HuH-7.5 (cell line): ENCODE results near the gene CD274.
"Not testable (repeated sequence)": the region's sequence is repeated elsewhere in the genome, so short reads cannot be mapped to it uniquely, and the experiment has no call there.

ENCODE experiments used
- DNase-seq: peaks from one replicate; pipeline ENCODE4 v3.0.0; 2011; ENCODE audit warnings: low spot score

Gene CD274

DNA sequence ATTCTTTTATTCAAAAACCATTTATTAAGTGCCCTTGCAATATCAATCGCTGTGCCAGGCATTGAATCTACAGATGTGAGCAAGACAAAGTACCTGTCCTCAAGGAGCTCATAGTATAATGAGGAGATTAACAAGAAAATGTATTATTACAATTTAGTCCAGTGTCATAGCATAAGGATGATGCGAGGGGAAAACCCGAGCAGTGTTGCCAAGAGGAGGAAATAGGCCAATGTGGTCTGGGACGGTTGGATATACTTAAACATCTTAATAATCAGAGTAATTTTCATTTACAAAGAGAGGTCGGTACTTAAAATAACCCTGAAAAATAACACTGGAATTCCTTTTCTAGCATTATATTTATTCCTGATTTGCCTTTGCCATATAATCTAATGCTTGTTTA, 18.5 kb downstream of the CD274 start:
- no peak for DNase-seq

DNA sequence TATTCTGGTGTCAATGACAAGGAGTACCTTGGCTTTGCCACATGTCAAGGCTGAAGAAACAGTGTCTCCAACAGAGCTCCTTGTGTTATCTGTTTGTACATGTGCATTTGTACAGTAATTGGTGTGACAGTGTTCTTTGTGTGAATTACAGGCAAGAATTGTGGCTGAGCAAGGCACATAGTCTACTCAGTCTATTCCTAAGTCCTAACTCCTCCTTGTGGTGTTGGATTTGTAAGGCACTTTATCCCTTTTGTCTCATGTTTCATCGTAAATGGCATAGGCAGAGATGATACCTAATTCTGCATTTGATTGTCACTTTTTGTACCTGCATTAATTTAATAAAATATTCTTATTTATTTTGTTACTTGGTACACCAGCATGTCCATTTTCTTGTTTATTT, 19.8 kb downstream of the CD274 start:
- no peak for DNase-seq

DNA sequence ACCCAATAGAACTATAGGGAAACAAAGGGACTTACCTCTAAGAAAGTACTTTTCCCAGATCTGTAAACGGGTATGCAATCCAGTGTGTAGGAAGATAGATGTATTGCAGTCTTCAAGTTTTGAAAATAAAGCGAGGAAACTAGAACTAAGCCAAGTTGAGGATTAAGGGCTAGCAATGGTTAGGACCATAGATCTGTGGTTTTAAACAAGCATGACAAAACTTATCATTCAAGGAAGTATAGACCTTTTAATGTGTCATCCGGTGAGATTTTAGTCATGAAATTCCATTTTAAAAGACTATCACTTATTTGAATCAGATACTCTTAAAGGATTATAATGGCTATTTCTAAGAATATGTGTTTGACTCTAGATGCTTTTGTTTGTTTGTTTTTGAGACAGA, 20.5 kb downstream of the CD274 start:
- no peak for DNase-seq

DNA sequence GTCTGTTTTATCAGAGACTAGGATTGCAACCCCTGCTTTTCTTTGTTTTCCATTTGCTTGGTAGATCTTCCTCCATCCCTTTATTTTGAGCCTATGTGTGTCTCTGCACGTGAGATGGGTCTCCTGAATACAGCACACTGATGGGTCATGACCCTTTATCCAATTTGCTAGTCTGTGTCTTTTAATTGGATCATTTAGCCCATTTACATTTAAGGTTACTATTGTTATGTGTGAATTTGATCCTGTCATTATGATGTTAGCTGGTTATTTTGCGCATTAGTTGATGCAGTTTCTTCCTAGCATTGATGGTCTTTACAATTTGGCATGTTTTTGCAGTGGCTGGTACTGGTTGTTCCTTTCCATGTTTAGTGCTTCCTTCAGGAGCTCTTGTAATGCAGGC, 25.3 kb downstream of the CD274 start:
- not testable (repeated sequence) for DNase-seq

DNA sequence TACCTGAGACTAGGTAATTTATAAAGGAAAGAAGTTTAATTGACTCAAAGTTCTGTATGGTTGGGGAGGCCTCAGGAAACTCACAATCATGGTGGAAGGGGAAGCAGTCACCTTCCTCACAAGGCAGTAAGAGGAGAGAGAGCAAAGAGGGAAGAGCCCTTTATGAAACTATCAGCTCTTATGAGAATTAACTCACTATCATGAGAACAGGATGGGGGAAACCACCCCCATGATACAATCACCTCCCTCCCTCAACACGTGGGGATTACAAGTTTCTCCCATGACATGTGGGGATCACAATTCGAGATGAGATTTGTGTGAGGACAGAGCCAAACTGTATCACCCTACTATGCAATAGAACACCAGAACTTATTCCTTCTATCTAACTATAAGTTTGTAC, 27.9 kb downstream of the CD274 start:
- DNase-seq: no peak

DNA sequence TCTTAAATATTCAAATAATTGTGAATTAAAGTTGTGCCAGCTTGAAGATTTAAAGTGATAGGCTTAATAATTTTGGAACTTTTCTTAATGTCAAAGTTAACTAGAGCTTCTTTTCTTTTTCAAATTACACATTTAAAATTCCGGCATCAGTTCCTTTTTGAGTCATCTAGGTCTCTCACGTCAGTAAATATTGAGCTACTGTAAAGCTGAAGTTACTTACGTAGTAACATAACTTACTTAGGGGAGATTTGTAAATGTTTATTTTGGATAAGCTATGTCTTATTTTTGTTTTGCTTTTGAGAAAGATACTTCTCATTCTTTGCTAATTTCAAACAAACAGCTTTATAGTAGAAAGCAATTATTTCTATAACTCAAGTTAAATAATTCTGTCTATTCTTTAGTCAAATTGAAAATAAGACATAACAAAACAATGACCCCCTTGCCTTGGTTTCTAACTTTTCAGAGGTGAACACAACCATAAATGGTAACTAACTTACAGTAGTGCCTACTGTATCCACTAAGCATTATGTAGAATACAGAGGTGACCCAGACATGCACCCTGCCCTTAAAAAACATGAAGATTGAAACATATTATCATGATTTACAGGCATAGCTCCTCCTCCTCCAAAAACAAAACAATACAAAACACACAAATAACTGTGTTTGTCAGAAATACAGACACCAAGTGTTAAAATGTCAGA, 29.8 kb downstream of the CD274 start:
- DNase-seq: no peak

DNA sequence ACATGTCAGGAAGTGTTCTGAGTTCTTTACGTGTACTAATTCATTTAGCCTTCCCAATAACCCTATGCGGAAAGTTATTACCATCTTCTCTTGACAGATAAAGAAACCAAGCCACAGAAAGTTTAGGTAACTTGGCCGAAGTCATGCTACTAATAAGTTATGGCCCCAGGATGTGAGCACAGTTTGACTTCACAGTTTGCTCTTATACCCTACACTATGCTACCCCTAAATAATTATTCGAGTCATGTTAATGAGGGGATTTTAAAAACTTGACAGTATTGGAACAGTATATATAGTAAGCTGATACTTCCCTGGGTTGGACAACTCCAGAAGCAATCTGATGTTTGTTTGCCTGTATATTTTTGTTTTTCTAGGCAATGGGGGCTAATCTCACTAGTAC, 30.6 kb downstream of the CD274 start:
- DNase-seq: no peak

DNA sequence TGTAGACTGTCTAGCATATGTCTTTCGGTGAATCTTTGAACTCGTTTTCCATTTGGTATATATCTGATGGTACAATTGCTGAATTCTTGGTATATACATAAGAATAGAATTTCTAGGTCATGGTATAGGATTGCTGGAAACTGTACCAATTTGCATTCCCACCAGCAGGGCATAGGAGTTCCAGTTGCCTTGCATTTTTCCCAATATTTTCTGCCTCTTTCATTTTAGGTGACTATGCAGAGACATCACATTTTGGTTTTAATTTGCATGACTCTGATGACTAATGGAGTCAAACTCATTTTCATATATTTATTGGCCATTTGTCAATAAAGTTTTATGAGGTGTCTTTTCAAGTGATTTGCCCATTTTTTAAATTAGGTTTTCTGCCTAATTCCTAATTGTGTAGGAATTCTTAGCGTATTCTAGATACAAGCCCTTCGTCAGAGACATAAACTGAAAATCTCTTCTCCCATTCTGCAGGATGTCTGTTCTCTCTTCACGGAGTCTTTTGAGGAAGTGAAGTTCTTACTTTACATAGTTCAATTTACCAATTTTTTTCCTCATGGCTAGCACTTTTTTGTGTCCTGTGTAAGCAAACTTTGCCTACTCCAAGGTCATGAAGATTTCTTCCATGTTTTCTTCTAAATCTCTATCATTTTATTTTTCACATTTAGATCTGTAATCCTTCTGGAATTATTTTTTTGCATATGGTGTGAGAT, 31.1 kb downstream of the CD274 start:
- DNase-seq: no peak

DNA sequence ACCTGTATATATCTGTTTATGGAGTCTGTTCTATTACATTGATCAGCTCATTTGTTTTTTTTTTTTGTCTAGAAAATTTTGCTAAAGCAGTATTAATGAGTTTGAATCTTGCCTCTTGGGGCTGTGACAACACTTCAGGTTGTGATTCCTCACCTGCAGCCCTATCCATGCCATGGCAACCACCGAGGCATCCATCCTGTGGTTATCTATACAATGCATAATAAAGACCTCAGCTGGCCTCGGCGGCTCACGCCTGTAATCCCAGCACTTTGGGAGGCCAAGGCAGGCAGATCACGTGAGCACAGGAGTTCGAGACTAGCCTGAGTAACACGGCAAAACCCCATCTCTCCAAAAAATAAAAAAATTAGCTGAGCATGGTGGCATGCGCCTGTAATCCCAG, 31.9 kb downstream of the CD274 start:
- DNase-seq: no peak

DNA sequence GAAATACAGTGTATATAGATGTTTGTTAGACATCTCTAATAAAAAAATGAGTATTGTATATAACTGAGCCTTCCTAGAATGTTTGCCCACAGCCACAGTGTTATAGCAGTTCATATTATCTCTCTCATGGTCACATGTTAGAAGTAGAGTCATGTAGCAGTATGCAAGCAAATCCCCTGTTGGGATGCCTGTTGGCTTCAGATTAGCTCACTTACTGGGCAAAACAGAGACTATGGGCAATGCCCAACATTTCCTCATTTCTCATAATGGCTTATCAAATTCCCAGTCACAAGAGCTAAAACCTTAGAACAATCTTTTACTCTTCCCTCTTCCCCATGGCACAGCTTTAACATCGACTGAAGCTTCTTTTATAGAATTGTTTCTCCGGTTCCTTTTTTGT, 33.0 kb downstream of the CD274 start:
- DNase-seq: no peak

DNA sequence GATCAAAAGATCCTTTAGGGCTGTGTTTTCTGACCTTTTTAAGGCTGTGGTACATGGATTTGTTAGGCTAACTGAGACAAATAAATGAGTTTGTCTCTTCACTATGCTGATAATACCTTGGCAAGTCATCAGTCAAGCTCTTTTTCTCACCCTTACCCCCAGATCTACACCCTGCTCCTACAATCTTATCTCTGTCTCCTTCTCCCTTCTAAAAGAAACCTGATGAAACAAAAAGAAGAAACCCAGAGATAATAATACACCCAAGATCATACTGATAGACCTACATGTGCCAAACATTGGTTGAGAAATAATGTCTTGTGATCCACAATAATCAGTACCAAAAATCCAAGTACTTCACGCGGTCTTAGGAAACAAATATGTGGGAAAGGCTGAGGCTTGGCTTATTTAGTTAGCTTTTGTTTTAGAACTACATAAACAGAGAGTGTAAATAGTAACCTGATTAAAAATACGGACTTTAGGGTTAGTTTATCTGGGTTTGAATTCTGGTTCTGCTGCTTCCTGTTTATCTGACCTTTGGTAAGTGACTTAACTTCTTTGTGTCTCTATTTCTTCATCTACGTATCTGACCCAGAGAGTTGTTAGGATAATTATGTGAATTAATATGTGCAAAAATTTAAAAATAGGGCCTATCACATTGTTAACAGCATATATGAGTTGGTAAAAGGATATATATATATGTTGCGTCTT, 35.2 kb downstream of the CD274 start:
- DNase-seq: no peak

DNA sequence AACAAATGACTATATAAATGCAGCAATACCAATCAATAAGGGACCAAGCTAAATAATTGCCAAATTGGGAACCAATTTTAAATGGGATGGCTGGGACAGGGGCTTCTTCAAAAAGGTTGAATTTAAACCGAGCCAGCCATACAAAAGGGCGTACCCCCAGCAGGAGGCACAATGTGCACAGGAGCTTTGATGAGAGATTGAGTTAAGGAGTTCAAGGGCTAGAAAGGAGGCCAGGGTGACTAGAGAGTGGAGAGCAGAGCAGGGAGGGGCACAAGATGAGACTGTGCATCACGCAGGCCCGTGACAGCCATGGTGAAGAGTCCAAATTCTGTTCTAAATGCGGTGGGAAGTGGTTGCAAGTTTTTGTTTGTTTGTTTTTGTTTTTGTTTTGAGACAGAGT, 36.6 kb downstream of the CD274 start:
- DNase-seq: no peak

DNA sequence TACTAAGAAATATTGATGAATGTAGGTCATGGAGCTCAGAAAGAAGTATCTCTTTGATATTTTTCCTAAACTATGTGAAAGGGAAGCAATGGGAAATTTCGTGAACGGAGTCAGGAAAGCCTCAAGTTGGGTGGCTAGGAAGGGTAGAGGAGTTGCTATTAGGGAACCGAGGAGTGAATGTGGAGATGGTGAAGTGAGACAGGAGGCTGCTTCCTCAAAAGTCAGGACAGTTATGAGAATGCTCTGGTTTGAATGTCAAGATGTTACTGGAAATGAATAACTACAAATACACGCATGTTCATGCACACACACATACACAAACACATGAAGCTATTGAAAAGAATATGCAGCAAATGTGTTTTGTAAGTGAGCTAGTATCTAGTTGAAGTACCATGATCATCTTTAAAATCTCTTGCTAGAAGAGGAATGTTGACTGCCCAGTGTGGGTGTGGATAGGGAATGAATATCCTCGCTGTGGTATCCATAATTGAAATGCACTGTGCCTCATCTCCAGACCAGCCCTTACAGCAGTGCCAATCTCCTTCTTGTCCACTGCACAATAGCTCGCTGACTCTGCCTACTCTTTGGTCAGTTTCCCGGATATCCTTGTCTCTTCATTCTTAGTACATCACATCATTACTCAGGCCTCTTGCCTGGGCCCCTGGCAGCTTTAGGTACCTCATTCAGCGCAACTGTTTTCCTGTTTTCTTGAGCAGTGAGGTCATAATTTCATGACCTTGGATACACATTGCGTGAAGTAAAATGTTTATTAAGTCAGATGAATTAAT, 38.1 kb downstream of the CD274 start:
- DNase-seq: no peak

DNA sequence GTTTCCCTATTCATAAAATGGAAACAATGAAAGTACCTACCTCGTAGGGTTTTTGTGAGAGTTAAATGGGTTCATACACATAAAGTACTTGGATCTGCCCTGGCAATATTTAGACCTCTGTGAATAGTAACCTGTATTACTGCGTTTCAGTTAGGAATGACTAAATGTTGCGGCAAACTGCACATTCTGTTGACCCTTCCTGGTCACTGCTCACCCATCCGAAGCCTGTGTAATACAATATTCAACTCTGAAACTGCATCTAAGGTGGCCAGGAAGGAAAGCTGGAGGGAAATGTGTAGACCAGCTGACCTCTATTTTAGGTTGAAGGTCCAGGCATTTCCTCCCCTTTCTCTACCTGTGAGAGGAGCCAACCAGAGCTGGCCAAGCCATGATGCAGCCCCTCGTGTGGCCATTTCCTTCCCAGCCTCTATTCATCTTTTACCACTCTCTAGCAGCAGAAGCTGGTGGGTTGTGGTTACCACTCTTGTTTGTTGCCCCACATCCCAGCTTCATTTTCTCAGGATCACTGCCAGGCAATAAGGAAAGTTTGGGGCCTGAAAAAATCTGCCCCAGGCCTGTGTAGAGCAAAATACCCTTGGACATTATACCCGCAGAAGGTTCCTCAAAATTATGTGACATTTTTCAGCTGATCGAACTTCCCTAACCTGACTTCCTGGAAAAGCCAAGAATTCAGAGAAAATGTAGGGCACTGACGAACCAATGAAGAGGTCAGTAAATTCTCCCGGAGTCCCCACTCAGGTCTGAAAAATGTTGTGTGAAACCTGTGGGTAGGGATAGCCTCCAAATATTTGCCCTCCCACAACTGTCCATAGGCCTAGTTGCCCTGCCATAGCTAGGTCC, 39.5 kb downstream of the CD274 start:
- DNase-seq: no peak

DNA sequence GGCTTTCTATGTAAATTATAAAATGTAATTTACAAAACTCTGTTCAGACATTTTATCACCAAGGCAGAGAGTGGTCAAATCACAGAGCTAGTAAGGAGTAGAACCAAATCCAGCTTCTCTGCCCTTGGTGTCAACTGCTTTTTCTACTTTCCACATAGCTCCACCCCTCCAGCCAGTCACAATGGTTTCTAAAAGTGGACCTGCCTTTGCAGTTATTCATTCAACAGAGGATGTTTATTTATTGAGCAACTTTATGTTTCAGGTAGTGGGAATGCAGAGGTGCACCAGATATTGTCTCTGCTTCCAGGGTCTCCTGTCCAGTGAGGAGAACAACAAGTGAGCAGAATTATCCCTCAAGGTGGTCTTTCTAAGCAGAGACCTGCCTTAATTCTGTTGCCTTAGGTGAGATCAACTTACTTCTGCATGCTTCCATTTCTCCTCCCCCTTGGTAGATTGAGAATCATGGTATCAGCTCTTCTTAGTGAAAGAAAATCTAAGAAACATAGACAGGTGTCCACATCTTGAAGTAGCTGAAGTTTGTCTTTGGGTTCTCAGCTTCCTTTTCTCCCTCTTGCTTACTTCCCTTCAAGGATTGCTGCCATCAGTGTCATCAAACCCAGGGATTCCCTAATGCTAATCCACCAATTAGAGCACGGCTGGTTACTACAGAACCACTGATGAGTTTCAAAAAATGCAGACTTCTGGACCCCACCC, 42.8 kb downstream of the CD274 start:
- no peak for DNase-seq

DNA sequence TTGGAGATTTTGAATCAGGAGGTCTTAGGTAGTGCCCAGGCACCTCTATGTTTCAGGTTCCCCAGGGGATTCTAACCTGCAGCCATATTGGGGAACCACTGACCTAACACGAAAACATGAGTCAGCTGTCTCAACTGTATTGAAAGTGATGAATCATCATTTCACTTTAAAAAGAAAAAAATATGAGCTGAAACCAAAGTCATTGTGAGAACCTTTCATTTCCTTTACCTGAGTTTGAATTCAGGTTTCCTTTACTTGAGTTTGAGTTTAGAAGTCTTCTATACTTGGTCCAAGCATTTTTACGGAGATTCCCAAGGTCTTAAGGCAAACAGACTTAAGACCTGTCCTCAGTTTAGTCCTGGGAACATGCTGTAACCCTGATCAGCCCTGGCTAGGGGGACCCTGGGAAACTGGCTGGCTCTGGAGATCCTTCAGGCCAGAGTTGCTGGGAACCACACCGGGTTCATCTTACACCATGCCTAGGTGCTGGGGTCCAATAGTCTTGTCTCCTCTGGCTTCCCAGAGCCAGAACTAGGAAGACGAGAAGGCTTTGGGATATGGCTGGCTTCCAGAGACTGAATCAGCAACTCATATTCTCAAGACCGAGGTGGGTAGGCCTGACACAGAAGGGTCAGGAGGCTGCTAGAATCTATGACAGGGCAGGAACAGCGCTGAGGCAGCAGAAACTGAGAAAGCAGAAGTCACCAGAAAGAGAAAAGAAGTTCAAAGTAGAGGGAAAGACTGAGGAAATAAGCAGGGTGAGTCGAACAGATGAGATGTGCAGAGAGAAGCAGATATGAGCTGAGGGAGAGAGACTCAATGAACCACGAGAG, 43.6 kb downstream of the CD274 start:
- no peak for DNase-seq

DNA sequence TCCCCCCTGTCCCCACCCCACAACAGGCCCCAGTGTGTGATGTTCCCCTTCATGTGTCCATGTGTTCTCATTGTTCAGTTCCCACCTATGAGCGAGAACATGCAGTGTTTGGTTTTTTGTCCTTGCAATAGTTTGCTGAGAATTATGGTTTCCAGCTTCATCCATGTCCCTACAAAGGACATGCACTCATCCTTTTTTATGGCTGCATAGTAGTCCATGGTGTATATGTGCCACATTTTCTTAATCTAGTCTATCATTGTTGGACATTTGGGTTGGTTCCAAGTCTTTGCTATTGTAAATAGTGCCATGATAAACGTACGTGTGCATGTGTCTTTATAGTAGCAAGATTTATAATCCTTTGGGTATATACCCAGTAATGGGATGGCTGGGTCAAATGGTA, 44.4 kb downstream of the CD274 start:
- DNase-seq: not testable (repeated sequence)

DNA sequence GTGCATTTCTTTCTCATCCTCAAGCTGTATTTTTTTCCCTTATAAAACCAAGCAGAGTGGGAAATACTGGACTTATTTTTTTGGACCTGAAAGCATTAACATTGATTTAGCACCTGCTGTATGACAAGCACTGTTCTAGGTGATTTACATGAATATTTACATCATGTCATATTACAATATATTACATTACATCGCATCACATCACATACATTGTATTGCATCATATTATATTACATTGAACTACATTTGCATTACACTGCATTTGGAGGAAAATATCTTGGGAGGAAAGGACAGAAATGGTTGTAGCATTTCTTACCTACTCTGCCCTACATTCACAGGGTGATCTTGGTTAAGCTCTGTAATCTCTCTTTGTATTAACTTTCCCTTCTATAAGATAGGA, 48.8 kb downstream of the CD274 start:
- DNase-seq: no peak

DNA sequence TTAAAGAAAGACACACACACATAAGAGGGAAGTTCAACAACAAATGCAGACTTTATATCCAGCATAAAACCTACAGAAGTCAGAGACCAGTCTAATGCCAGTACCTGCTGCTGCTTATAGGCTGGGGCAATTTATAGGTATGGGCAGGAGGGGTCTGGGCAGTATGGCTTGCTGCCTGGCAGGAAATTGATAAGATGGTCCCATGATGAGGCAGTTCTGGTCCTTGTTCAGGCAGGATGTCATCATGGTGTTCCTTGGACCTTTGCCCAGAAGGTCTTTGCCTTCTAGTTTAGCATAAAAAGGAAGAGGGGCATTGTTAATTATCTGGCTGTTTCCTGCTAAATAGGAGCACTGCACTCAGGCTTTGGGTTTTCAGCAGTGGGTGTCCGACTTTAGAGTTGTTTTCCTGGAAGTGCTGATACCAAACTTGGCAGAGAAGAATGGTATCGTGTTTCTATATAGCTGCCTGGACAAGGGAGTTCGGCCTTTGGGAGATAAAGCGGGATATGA, 49.6 kb downstream of the CD274 start:
- no peak for DNase-seq
